Breast epithelium (tissue), 4 donors: ENCODE results near the gene CUZD1. TPM values are rescaled to one million over a fixed set of nuclear protein-coding genes. Genes with fewer than 3 reads are reported as not detected.

Source experiments
- DNase-seq, 2 donors: peaks; one replicate each; pipeline ENCODE4 v3.0.0-alpha.2; 2019; ENCODE audit warnings: low spot score in 2 of 2
- H3K27ac ChIP-seq, 2 donors: fragments of 200-600 bp; sonication (generic) in 1 of 2; one replicate each; pipeline ENCODE4 v1.5.1; 2016 to 2019; ENCODE audit warnings: mild to moderate bottlenecking in 1 of 2
- H3K27me3 ChIP-seq, 2 donors: fragments of 200-600 bp; sonication (generic) in 1 of 2; one replicate each; pipeline versions ENCODE4 v1.5.1 to v1.6.0; 2017 to 2019; ENCODE audit warnings: control low read depth in 1 of 2, mild to moderate bottlenecking in 1 of 2
- H3K36me3 ChIP-seq: fragments of 200-600 bp; one replicate; pipeline ENCODE4 v1.5.1; 2019
- H3K4me1 ChIP-seq, 2 donors: fragments of 200-600 bp; sonication (generic); one replicate each; pipeline ENCODE4 v1.5.1; 2016 to 2019; ENCODE audit warnings: control low read depth in 1 of 2
- H3K4me3 ChIP-seq, 3 donors: fragments of 200-600 bp; sonication (generic); 1 replicate in 2 of 3; 2 replicates in 1 of 3; pipeline ENCODE4 v1.5.1; 2016 to 2019; ENCODE audit warnings: mild to moderate bottlenecking in 3 of 3, moderate library complexity in 2 of 3
- H3K9me3 ChIP-seq, 2 donors: fragments of 200-600 bp; sonication (generic) in 1 of 2; one replicate each; pipeline ENCODE4 v1.5.1; 2016 to 2019; ENCODE audit warnings: control low read depth in 1 of 2
- CTCF ChIP-seq, 3 donors: fragments of 450-650 bp; IDR thresholded peaks; one replicate each; pipeline ENCODE4 v1.5.1; 2016 to 2017; ENCODE audit warnings: antibody characterized with exemption in 3 of 3, mild to moderate bottlenecking in 3 of 3, moderate library complexity in 3 of 3
- POLR2A ChIP-seq: fragments of 450-650 bp; IDR thresholded peaks from one replicate; pipeline ENCODE4 v1.6.1; 2016; ENCODE audit warnings: antibody characterized with exemption, mild to moderate bottlenecking, moderate library complexity
- POLR2AphosphoS5 ChIP-seq, 3 donors: sonication (generic); formaldehyde crosslinking; IDR thresholded peaks; one replicate each; pipeline ENCODE4 v1.6.1; 2017; ENCODE audit warnings: antibody characterized with exemption in 3 of 3
- intact Hi-C: fragments of 100-400 bp; cut with DNase I; formaldehyde crosslinking; loops from one replicate; pipeline ENCODE4 v1.15.1; 2023; ENCODE audit warnings: low total_unique reads
- total RNA-seq, 3 donors: library from RNA; depleted of rRNA; stranded (reverse); fragments of >200 nt; gene quantifications; one replicate each; pipeline ENCODE4 v1.1.0, GENCODE V29; 2016

Gene CUZD1
- total RNA-seq, 3 donors from 2014 or later: 0.48 to 1.8 (median 0.98) TPM

GRCh38 chr10:122850705-122851640 is 5.3 kb upstream of the CUZD1 start:
- no peaks in the 10 kb centered on the region for H3K27me3 ChIP-seq
- H3K4me1 ChIP-seq: no peaks in the 10 kb centered on the region
- intact Hi-C loops: no loop called here
- no peak overlapping the region for H3K27ac ChIP-seq
- no peaks in the 10 kb centered on the region for H3K36me3 ChIP-seq
- H3K9me3 ChIP-seq: no peaks in the 10 kb centered on the region
- no peak for DNase-seq
- no peak for TF ChIP-seq POLR2AphosphoS5 (IDR thresholded peaks at IDR 0.05)
- no peak for TF ChIP-seq POLR2A
- TF ChIP-seq CTCF (IDR thresholded peaks at IDR 0.05): no peak
- H3K4me3 ChIP-seq: no peak overlapping the region

- no peaks in the 10 kb centered on the region for H3K27me3 ChIP-seq
- TF ChIP-seq POLR2A (no peak), POLR2AphosphoS5 (IDR thresholded peaks at IDR 0.05) (no peak), CTCF (IDR thresholded peaks at IDR 0.05) (no peak)
- intact Hi-C loops: no loop called here
- no peaks in the 10 kb centered on the region for H3K9me3 ChIP-seq
- H3K36me3 ChIP-seq: no peaks in the 10 kb centered on the region
- H3K4me3 ChIP-seq: no peak overlapping the region
- H3K27ac ChIP-seq: no peak overlapping the region
- no peaks in the 10 kb centered on the region for H3K4me1 ChIP-seq
- DNase-seq: no peak
Observed at GRCh38 chr10:122849900-122850605, 4.4 kb upstream of the CUZD1 start.

GRCh38 chr10:122849090-122849489 is 3.4 kb upstream of the CUZD1 start:
- TF ChIP-seq POLR2AphosphoS5 (IDR thresholded peaks at IDR 0.05): no peak
- no peak for TF ChIP-seq POLR2A
- no peak for TF ChIP-seq CTCF (IDR thresholded peaks at IDR 0.05)
- intact Hi-C loops: no loop called here
- Histone ChIP-seq H3K4me3 (no peak overlapping the region), H3K9me3 (no peaks in the 10 kb centered on the region), H3K27me3 (no peaks in the 10 kb centered on the region), H3K27ac (no peak overlapping the region), H3K36me3 (no peaks in the 10 kb centered on the region), H3K4me1 (no peaks in the 10 kb centered on the region)
- DNase-seq: no peak

- no peak overlapping the region for H3K27ac ChIP-seq
Observed at GRCh38 chr10:122847782-122848604, 2.3 kb upstream of the CUZD1 start.

More at GRCh38 chr10:122847782-122848604, 2.3 kb upstream of the CUZD1 start:
- Histone ChIP-seq H3K36me3 (no peaks in the 10 kb centered on the region), H3K9me3 (peaks cover 0 to under 1% of the 10 kb centered on the region in 2 donors), H3K4me3 (no peak overlapping the region), H3K27me3 (no peaks in the 10 kb centered on the region), H3K4me1 (no peaks in the 10 kb centered on the region)
- TF ChIP-seq CTCF (IDR thresholded peaks at IDR 0.05) (no peak), POLR2AphosphoS5 (IDR thresholded peaks at IDR 0.05) (no peak), POLR2A (no peak)
- intact Hi-C loops: no loop called here
- DNase-seq: no peak
